Cerebellar nuclear complex (tissue), 1 donor: ENCODE data around the gene TCTN3.
"Not testable (repeated sequence)": the region's sequence is repeated elsewhere in the genome, so short reads cannot be mapped to it uniquely, and the experiment has no call there.

Experiments used
- DNase-seq, 2 experiments: peaks; one replicate each; lab custom pipeline; 2025; lab: John Stamatoyannopoulos, UW

TCTN3 gene

GRCh38 chr10:95628786-95629185 is 64.9 kb downstream of the TCTN3 start:
- no peak for DNase-seq

GRCh38 chr10:95626500-95626899 is 67.2 kb downstream of the TCTN3 start:
- no peak for DNase-seq

- not testable (repeated sequence) for DNase-seq
These were observed 73.3 kb downstream of the TCTN3 start for GRCh38 chr10:95620415-95620814.

GRCh38 chr10:95618101-95618500 is 75.6 kb downstream of the TCTN3 start:
- no peak for DNase-seq

- no peak for DNase-seq
These were observed 77.3 kb downstream of the TCTN3 start for GRCh38 chr10:95616446-95616845.
